Activated T-cell treated with anti-CD3 and anti-CD28 coated beads for 48 hours (primary cell): ENCODE data around the gene PAX5.

ENCODE experiments used
- DNase-seq: peaks from one replicate; pipeline ENCODE4 v3.0.0-alpha.2; 2020; ENCODE audit warnings: low read depth

The PAX5 gene

DNA sequence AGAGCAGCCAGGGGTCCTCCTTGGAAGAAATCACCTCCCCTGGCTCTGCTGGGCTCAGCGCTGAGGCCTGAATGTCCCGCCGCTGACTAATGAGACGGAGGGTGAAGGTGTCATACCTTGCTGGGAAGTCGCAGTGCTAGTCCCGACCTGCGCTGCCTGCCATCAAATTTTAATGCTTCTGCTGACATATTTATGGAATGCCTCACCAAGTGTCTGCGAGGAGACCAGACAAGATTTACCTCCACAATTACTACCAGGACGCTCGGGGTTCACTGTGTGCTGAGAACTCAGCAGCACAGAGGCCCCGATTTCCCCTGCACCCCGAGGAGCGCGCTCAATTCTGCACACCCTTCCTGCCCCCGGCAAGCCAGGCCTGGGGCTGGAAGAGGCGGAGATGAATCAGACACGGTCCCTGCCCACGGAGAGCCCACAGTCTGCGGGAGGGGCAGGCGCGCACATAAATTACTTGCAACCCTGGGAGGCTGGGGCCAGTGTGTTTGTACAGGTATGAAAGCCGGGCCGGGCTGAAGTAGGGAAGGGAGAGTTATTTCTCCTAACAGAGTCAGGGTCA lies 175.2 kb downstream of the PAX5 start:
- DNase-seq: no peak

DNA sequence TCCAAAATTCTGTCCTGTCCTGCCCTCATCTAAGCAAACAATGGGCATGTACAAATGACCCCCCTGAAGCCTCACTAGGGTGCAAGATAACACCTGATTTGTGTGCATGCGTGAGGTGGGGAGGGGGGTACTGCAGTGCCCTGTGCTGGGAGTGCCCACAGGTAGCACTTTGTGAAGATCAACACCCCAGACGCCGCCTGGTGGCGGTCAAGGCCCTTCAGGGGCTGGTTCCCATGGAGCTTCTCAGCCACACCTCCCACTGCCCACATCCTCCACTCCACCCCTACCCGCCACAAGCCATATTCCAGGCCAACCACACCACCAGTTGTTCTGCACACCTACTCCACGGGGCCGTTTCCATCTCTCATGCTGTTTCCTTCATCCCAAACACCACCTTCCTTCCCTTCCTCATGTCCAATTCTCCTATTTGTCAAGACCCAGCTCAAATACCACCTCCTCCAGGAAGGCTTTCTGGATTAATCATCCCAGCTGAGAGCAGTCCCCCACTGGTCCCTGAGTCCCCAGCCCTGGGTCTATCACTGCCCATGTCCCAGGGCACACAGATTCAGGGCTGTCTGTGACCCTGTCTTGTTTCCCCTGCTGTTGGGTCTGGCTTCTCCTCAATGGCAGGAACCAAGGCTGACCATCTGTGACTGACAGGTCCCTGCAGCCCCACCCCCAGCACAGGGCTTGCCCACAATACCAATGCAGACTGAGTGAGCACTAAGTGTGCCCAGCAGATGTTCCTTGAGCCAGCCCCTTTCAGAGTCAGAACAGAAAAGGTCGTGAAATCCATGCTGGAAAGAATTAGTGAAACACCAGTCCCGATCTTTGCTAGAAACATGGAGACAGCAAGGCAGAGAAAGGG lies 178.4 kb downstream of the PAX5 start:
- DNase-seq: peak; percentile 29

DNA sequence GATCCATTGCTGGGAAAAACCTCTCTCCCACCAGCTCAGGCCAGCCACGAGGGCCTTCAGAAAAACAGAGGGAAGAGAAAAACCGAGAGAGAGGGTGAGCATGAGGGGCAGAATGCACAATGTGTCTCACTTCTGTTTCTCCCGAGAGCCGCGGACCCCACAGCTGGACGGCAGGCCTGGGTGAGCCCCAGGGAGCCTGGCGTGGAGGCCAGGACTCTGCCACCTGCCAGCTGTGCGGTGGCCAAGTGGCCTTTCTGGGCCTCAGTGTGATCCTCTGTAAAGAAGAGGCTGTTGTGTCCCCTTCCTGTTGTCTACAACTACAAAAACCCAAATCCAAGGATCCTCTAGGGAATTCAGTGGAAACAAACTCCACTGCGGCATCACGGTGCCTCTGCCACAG lies 179.3 kb downstream of the PAX5 start:
- no peak for DNase-seq

DNA sequence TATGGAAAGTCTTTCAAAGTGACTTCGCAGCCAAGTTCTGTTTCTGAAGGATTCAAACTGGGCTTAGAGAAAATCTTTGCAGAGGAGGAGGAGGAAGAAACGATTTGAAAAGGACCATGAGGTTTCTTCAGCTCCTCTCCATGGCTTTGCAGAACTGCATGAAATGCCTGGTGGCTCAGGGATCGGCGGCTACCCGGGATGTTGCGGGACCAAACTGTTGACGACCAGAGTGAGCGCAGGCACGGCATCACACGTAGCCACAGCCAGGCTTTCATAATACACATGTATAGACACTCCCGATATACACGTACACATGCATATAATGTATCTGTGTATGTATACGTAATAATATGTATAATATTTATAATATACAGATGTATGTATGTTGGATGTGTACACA lies 180.0 kb downstream of the PAX5 start:
- no peak for DNase-seq

DNA sequence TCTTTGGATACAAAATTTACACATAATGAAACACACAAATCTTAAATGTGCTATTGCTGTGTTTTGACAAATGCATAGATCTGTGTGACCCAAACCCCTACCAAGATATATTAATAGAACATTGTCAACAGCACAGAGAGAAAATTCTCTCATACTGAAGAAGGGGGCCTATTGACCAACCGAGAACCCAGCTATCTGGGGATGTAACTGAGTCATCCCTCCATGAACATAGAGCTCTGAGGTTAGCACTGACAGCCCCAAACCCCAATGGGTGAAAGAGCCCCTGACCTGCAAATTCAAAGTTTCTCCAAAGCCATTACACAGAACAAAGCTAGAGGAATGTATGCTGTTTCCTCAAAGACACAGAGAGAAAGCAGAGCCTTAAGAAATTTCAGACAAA lies 180.8 kb downstream of the PAX5 start:
- DNase-seq: no peak

DNA sequence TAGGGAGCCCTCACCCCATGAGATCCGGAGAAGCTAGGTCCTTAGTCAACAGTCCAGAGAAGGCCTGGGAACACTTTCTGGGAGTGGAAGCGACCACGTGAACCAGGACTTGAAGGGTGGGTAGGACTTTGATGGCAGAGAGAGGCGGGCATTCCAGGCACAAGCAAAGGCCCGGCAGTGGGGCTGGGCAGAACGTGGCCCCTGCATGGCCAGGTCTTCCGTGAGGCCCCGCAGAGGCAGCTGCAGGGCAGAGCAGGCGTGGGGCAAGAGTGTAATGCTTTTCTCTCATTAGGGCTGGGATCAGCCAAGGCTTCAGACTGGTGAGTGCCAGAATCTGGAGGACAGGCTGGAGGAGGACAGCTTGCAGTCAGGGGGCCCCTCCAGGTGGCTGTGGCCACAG lies 184.1 kb downstream of the PAX5 start:
- DNase-seq: no peak

DNA sequence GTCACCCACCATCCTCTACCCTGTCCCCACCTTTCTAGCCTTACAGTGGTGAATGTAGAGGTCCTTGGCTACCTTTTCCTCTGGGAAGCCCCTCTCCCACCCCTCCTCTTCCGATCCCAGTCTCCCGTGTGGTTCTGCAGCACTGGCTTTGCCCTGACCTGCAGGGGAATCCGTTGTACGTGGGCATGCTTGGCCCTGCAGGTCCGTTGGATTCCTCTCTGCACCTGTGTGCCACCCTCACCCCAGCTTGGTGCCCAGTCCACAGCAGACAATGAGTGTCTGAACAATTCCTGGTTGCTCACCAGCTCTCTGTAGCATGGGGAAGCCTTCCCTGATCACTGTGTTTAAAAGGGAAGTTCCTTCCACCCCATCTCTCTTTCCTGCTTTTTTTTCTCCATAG lies 185.1 kb downstream of the PAX5 start:
- DNase-seq: no peak

DNA sequence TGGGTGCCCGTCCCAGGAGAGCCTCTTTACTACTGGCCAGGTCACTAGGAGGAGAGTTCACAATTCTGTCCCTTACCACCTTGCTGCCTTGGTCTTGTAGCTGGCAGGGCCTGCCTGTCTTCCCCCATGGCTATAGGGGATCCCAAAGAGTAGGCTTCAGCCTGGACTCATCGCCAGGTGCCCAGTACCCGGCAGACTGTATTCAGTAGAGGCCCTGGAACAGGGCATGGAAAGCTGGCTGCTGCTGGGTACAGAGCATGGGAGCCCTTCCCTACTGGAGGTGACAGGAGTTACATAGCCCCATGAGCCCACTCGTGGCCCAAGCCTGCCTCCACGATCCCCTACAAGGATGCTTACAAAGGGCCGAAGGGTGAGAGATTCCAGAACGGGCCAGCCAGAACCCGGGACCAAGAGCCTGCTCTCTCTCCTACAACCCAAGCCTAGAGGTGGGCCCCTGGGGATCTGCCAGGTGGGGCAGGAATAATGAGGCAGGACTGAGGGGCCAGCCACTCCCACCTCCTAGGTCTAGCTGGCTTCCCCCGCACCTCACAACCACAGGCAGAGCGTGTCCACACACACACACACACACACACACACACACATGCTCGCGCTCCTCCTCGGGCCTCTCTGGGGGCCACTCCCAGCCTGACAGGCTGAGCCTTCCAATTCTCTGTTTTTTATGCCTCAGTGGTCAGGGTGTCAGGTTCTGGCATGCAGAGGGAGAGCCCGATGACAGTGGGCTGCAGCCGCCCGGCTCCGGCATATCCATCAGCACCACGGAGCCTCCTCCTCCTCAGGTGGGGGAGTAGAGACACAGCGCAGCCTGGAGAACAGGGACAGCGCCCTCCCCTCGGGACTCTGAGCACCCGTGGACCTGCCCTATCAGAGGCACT lies 186.0 kb downstream of the PAX5 start:
- DNase-seq: no peak

DNA sequence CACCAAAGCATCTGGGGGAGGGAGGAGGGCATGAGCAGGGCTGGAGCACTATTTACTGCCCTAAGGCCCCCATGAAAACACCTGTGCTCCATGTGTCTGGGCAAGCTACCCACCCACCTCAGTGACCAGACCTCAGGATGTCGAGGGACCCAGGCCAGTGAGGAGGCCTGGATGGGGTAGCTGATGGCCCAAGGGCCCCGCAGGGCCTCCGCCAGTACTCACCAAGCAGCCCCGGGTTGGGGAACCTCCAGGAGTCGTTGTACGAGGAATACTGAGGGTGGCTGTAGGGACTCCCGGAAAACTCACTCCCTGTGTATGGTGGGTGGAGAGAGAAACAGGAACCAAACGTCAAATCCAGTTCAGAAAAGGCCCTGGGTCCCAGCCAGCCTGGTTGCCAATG lies 187.4 kb downstream of the PAX5 start:
- no peak for DNase-seq

DNA sequence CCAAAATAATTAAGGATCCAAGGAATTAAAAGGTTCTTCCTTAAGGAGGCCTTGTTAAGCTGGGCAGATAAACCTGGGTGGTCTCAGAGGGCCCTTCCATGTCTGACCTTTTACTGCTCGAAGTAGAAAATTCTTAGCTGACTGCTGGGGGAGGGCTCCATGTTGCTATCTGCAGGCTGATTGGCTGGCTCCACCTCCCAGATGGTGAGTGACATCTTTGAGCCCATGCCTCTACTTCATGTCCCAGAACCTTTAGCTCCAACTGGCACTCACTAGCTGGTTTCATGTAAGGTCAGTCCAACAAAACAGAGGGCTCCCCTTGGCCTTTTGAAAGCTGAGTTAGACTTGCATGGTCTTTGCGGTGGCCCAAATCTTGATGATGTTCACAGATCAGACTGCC lies 188.2 kb downstream of the PAX5 start:
- no peak for DNase-seq

DNA sequence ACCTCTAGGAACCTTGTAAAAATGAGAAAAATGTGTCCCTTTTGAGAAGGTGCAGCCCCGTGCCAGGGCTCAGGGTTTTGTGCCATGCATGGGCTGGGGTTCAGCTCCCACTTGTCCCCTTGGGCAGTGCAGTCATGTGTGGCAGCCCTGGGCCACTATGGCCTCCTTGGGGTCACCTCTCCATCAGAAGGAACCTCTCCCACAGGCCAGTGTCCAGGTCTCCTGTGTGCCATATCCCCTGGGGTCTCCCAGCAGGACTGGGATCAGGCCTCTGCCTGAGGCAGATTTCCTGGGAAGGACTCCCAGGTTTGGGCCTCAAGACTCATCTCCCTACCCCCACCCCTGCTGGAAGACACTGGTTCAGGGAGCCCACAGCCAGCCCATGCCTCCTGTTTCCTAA lies 189.1 kb downstream of the PAX5 start:
- no peak for DNase-seq

DNA sequence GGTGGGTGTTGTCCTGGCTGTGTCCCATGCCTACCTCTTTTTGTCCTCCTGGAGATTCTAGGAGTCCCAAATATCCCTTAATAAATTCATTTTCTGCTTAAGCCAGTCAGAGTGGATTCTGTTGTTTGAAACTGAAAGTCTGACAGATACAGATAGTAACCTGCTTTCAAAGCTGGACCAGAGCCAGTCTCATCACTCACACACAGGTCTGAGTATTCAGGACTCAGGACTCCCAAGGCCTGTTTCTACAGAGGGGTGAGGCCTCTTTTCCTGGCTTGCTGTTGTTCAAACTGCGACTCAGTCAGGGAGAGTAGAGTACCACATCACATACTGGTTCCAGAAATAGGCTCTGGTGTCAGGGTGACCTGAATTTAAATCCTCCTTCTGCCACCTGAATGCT lies 190.1 kb downstream of the PAX5 start:
- no peak for DNase-seq

DNA sequence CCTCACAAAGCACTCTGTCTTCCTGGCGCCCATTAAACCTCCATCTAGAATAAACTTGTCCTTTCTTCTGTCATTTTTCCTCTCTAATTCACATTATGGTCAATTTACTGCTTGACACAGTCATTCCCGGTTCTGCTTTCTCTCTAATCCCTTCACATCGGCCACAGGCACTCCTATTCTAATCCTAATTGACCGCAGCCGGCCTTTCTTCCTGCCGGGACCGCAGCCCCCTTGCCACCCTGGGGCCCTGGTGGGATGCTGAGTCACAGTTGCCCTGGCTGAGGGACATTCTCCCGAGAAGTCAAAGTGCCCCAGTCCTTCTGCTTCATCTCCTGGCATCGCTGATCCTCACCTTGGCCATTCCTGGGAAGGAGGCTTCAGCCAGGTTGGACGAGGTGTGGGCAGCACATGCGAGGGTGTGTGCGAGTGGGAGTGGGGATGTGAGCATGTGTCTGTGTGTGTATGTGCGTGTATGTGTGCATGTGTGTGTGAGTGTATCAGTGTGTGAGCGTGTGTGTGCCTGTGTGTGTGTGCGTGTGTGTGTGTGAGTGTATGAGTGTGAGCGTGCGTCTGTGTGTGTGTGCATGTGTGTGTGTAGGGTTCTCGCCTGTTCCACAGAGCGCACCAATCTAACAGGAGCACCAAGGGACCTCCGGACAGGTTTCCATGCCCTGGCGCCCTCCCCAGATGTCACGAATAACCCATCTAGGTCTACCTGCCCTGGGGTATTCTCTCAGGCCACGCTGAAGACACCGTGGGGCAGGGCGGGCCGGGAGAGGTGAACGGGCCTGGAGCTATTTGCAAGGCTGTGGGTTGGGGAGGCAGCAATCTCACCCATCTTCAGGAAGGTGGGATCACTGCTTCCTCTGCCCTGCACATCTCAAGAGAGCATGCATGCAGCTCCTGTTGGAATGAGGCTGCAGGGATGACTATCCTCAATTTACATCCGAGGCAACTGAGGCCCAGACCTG lies 191.2 kb downstream of the PAX5 start:
- no peak for DNase-seq

DNA sequence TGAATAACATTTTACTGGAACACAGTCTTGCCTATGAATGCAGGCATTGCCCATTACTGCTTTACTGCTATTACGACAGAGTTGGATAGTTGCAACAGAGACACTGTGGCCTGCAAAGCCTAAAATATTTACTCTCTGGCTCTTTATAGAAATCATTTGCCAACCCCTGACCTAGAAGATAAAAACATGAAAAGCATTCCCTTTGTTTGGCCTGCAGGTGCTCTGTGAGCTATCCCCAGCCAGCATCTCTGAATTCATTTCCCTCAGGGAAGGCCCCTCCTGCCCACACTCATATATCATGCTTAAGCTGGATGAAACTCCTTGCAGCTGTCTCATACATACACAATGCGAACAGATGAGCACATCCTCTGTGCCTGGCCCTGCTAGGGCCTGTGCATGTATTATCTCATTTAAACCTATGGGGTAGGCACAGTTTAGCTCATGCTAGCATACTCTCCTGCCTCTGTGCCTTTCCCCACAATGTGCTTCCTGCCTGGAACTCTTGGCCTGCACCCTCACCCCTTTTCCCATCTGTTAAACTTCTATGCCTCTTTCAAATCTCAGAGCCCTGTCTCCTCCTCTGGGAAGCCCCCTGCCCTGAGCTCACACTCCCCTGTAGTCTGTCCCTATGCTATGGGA lies 193.1 kb downstream of the PAX5 start:
- no peak for DNase-seq

DNA sequence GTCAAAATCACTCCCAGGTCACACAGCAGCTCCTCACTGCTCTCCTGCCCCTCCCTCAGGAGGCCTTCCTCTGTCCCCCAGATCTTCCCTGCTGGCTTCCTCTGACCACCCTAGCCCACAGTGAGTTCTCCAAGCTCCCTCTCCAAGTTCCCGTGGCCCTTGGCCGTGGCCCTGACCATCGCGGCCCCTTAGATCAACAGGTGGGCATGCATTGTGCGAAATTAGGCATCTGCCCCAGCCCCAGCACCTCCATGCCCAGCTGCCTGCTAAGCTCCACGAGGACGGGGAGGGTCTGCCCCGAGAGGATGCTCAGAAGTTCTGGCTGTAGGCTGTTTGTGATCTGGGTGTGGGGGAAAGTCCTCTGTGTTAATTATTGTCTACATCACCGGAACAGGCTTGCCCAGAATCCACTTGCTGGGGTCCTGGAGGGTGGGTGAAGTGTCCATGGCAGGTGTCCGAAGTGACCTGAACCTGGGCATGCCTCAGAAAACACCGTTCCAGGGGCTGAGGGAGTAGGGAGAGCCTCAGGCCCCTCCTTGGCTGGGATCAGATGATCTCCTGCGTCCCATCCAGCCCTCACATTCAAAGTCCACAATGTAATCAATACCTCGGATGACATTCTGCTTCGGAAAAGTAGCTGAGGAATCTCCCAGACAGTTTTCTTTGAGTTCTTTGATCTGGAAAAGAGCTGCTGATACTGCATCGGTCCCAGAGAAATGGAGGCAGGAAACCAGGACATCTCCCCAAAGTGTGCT lies 194.8 kb downstream of the PAX5 start:
- no peak for DNase-seq

DNA sequence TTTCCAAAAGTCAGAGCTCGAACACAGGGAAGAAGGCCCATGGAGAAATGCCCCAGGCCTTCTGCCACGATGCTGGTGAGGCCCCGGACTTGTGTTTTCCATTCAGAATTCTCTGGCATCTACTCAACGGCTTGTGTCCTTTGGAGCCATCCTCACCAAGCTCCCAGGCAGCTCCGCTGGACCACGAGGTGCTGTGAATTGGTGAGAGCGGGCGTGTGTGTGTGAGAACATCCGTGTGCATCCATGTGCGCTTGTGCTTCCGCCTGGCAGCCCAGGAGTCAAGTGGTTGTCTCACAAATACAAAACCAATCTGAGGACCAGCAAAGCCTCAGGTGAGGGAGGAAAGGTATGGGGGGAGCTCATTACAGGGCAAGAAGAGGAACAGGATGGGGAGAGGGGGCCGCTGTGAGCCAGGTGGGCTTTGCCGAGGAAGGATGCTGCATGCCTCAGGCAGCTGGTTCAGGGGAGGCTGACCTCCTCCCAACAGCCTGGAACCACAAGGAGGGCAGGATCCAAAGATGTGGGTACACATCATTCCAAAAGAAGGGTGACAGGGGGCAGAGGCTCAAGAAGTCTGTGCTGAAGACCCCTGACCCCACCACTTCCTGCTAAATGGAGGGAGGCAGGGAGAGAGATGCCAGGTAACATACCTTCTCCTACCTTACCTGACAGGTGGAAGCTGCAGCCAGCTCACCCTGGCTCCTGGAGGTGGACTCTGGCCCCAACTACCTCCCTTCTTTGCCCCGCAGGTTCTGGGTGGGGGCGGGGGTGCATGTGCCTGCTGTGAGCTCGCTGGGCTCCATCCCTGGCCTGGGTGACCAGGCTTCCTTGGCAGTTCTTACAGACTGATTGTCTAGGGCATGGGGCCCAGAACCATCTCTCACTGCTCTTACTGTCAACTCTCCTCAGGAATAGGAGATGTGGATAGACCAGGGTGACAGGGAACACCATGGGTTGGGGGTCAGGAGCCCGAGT lies 196.3 kb downstream of the PAX5 start:
- no peak for DNase-seq

DNA sequence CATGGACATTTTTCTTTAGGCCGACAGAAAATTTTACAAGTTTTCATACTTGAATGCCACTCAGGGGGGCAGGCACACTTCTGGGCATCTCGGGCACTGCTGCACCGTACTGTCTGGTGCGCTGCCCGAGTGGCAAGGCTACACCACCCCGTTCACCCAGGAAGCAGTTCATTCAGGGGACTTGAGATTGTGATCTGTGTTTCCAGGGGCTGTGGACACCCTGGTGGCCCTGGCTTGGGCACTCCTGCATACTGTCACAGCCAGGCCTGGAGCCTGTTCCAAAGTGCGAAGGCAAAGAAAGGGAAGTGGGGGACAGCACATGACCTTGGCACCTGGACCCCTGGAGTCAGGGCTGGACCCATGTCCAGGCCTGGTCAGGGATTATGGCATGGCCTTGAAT lies 197.6 kb downstream of the PAX5 start:
- DNase-seq: no peak

DNA sequence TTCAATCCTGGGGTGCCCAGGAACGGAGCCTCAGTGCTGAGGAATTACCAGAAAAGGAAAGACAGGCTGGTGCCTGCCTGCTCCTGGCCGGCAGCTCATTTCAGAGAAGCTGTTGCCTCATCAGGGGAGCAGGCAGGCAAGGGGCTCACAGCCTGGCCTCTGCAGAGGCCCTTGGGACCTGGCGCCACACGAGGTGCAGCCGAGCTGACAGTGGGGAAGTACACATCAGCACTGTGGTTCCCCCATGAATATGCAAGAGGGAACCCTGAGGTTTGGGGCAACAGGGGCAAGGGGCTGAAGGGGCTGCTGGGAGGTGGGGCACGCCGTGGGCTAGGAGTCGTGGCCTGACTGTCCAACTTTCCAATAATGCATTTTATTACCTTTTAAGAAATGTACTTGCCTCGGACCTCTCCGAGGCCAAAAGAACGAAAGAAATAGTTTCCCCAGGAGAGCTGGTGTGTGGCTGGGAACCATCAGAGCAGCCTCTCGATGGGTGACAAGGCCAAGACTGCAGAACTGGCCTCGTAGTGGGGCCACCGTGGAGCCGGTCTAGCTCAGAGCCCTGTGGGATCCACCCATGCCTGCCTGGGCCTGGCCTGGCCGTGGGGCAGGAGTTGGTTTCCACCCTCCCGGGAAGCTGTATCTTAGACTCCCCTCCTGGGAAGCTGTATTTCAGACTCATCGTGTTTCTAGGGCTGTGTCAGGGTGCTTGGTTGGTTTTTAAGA lies 198.6 kb downstream of the PAX5 start:
- no peak for DNase-seq

DNA sequence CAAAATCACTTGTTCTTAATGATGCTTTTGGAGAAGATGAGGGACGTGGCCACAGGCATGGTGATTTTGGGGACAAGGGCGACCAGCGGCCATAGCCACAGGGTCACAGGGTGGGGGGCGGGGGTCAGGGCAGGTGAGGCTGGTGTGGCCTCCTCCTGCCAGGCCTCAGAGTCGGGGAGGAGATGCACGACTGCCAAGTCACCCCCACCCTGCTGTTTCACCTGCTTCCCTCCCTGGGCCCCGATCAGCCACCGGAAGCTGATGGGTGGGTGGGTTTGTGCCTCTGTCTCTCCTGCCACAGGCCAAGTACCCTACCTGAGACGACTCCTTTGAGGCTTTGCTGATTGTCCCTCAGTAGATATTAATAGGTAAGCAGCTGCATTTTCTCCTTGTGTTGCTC lies 199.3 kb downstream of the PAX5 start:
- no peak for DNase-seq
